ENCODE data around the gene PRAMEF9.
"Not testable (repeated sequence)": the region's sequence is repeated elsewhere in the genome, so short reads cannot be mapped to it uniquely, and the experiment has no call there.

GRCh38 chr1:13201309-13201708 lies 29.7 kb downstream of the PRAMEF9 start, which contains the start of gene PRAMEF13:
- not testable (repeated sequence) for TF ChIP-seq POLR2A, CTCF (IDR thresholded peaks at IDR 0.05)
